SK-N-SH (cell line): ENCODE results near the gene STPG1. TPM values are rescaled to one million over a fixed set of nuclear protein-coding genes. Genes with fewer than 3 reads are reported as not detected.

Source experiments
- CTCF ChIA-PET: fragments of 300-600, 350-600 bp; formaldehyde crosslinking; extraction: SDS; loops from one replicate; lab custom pipeline; 2021; lab: Yijun Ruan, JAX
- POLR2A ChIA-PET: fragments of 350-600 bp; sonication (Branson Sonifier 250); formaldehyde crosslinking; extraction: SDS; loops from one replicate; lab custom pipeline; 2020; ENCODE audit warnings: antibody characterized with exemption, inconsistent platforms; lab: Yijun Ruan, JAX
- DNase-seq: peaks from one replicate; pipeline ENCODE4 v3.0.0; 2012
- H2AFZ ChIP-seq: fragments of 200-600 bp; sonication (generic); 2 replicates; pipeline ENCODE4 v1.8.1; 2016; ENCODE audit warnings: antibody characterized with exemption, mild to moderate bottlenecking, low read depth
- H3F3A ChIP-seq: fragments of 200-600 bp; sonication (generic); replicated peaks from 2 replicates; pipeline ENCODE3; 2016; ENCODE audit warnings: antibody characterized with exemption, mild to moderate bottlenecking; ENCODE audit not compliant: insufficient read depth
- H3K27ac ChIP-seq, 2 experiments: fragments of 200-500 bp in 1 of 2; fragments of 200-600 bp in 1 of 2; sonication (Bioruptor generic) in 1 of 2; sonication (generic), shearing (Covaris generic) in 1 of 2; 2 replicates each; pipeline versions ENCODE4 v1.5.1 to v1.6.1; 2014 to 2016; ENCODE audit warnings: low read depth in 2 of 2, inconsistent platforms in 1 of 2, low read length in 1 of 2, mild to moderate bottlenecking in 1 of 2, mixed read lengths in 1 of 2
- H3K27me3 ChIP-seq: fragments of 200-600 bp; sonication (generic), shearing (Covaris generic); 2 replicates; pipeline ENCODE4 v1.6.1; 2016; ENCODE audit warnings: mixed run types; ENCODE audit not compliant: insufficient read depth
- H3K36me3 ChIP-seq, 2 experiments: fragments of 200-500 bp in 1 of 2; fragments of 200-600 bp in 1 of 2; sonication (Bioruptor generic) in 1 of 2; sonication (generic) in 1 of 2; replicated peaks in 1 of 2; 2 replicates each; pipeline versions ENCODE3 to v1.5.1; 2014 to 2016; ENCODE audit warnings: low read length in 1 of 2, mild to moderate bottlenecking in 1 of 2; ENCODE audit not compliant: insufficient read depth in 2 of 2, control insufficient read depth in 1 of 2
- H3K4me1 ChIP-seq, 2 experiments: fragments of 200-500 bp in 1 of 2; fragments of 200-600 bp in 1 of 2; sonication (Bioruptor generic) in 1 of 2; sonication (generic), shearing (Covaris generic) in 1 of 2; 2 replicates each; pipeline versions ENCODE4 v1.5.1 to v1.6.1; 2014 to 2016; ENCODE audit warnings: low read depth in 1 of 2, low read length in 1 of 2, mixed run types in 1 of 2; ENCODE audit not compliant: insufficient read depth in 2 of 2, control insufficient read depth in 1 of 2
- H3K4me2 ChIP-seq: fragments of 200-600 bp; sonication (generic), shearing (Covaris generic); 2 replicates; pipeline ENCODE4 v1.6.1; 2017; ENCODE audit warnings: mixed run types
- H3K4me3 ChIP-seq, 2 experiments: fragments of 200-500 bp in 1 of 2; fragments of 200-600 bp in 1 of 2; sonication (Bioruptor generic) in 1 of 2; sonication (generic), shearing (Covaris generic) in 1 of 2; 2 replicates each; pipeline versions ENCODE4 v1.5.1 to v1.8.1; 2014 to 2016; ENCODE audit warnings: low read depth in 2 of 2, inconsistent platforms in 1 of 2, low read length in 1 of 2, mild to moderate bottlenecking in 1 of 2, mixed read lengths in 1 of 2, moderate library complexity in 1 of 2
- H3K79me2 ChIP-seq: fragments of 200-600 bp; sonication (generic); 2 replicates; pipeline ENCODE4 v1.8.1; 2017; ENCODE audit warnings: mild to moderate bottlenecking; ENCODE audit not compliant: insufficient read depth
- H3K9ac ChIP-seq: fragments of 200-600 bp; sonication (generic); 2 replicates; pipeline ENCODE4 v1.6.1; 2017; ENCODE audit warnings: mixed run types
- H3K9me2 ChIP-seq: fragments of 200-600 bp; sonication (generic); 2 replicates; pipeline ENCODE4 v1.6.1; 2017; ENCODE audit warnings: mixed run types
- H3K9me3 ChIP-seq: fragments of 200-600 bp; sonication (generic); 2 replicates; pipeline ENCODE4 v1.6.1; 2017; ENCODE audit warnings: mixed run types, mild to moderate bottlenecking, moderate library complexity
- H4K20me1 ChIP-seq: fragments of 200-600 bp; sonication (generic); 2 replicates; pipeline ENCODE4 v1.6.1; 2017; ENCODE audit warnings: mild to moderate bottlenecking, mixed run types; ENCODE audit not compliant: insufficient read depth
- CHD2 ChIP-seq: fragments of 150-350 bp; IDR thresholded peaks from 2 replicates; pipeline ENCODE4 v1.6.1; 2018; ENCODE audit warnings: low read length; ENCODE audit not compliant: partially characterized antibody
- ELF1 ChIP-seq: IDR thresholded peaks from 2 replicates; pipeline ENCODE4 v1.4.0; 2012
- FOSL2 ChIP-seq: IDR thresholded peaks from 2 replicates; pipeline ENCODE4 v1.4.0; 2012; ENCODE audit warnings: low read depth, mild to moderate bottlenecking, moderate library complexity, borderline replicate concordance
- FOXM1 ChIP-seq: IDR thresholded peaks from 2 replicates; pipeline ENCODE4 v1.4.0; 2012; ENCODE audit warnings: low read depth, mild to moderate bottlenecking
- NRF1 ChIP-seq: IDR thresholded peaks from 2 replicates; pipeline ENCODE4 v1.6.1; 2012; ENCODE audit warnings: low read depth, mild to moderate bottlenecking, low read length
- RFX5 ChIP-seq: IDR thresholded peaks from 2 replicates; pipeline ENCODE4 v1.6.1; 2012; ENCODE audit warnings: mild to moderate bottlenecking, improper control_type of control experiment, low read length
- SMC3 ChIP-seq: IDR thresholded peaks from 2 replicates; pipeline ENCODE4 v1.6.1; 2012; ENCODE audit warnings: low read depth, low read length, improper control_type of control experiment
- TAF1 ChIP-seq: IDR thresholded peaks from 2 replicates; pipeline ENCODE4 v1.6.1; 2012; ENCODE audit warnings: low read depth, mild to moderate bottlenecking, low read length, moderate library complexity, borderline replicate concordance
- TEAD4 ChIP-seq: IDR thresholded peaks from 2 replicates; pipeline ENCODE4 v1.4.0; 2012; ENCODE audit warnings: mild to moderate bottlenecking, borderline replicate concordance; ENCODE audit not compliant: insufficient read depth
- USF1 ChIP-seq: IDR thresholded peaks from 2 replicates; pipeline ENCODE4 v1.4.0; 2012; ENCODE audit warnings: low read depth, borderline replicate concordance
- ZBTB33 ChIP-seq: IDR thresholded peaks from 2 replicates; pipeline ENCODE4 v1.4.0; 2012; ENCODE audit warnings: low read depth, borderline replicate concordance
- WGBS: methylation state at CpG from one replicate; pipeline ENCODE4 v1.1.6; 2017; ENCODE audit warnings: low lambda C conversion rate; 5-methylcytosine and 5-hydroxymethylcytosine counted together
- polyA plus RNA-seq, 3 experiments: library from polyadenylated mRNA; depleted of rRNA; stranded (reverse); fragments of >200 nt; gene quantifications; 2 replicates each; pipeline ENCODE4 v1.2.3, GENCODE V29; 2012
- TF ChIP-seq, protein P1 (sequence below): fragments of 150-350 bp; IDR thresholded peaks from 2 replicates; pipeline ENCODE4 v1.6.1; 2016; ENCODE audit warnings: mild to moderate bottlenecking, low read depth, low read length
- TF ChIP-seq, protein P2 (sequence below): IDR thresholded peaks from 2 replicates; pipeline ENCODE4 v1.4.0; 2012; ENCODE audit warnings: low read depth

Gene STPG1
- polyA plus RNA-seq, 1 of the 3 experiments (the other 2 are of a cell fraction): 8.7 TPM

- TF ChIP-seq ZBTB33: no peak
Observed at GRCh38 chr1:24323281-24323680, 90.3 kb downstream of the STPG1 start (continued).

GRCh38 chr1:24322470-24323177, 91.0 kb downstream of the STPG1 start:
- no peak overlapping the region for H2AFZ ChIP-seq
- H3K9me2 ChIP-seq: no peaks in the 10 kb centered on the region
- no peaks in the 10 kb centered on the region for H3F3A ChIP-seq
- H3K4me3 ChIP-seq: no peak overlapping the region
- no peaks in the 10 kb centered on the region for H3K9me3 ChIP-seq
- WGBS: 90% methylated on average over 30 of the region's 33 CpGs
- H3K9ac ChIP-seq: no peak overlapping the region
- no peak overlapping the region for H3K4me2 ChIP-seq
- ChIA-PET CTCF (interaction anchor here (3.6 kb wide), 1 partner anchor 121 kb away, joined by 11 read pairs; no protein-coding TSS in a partner anchor), POLR2A (no interaction called here)
- H3K79me2 ChIP-seq: no peaks in the 10 kb centered on the region
- no peak overlapping the region for H3K27ac ChIP-seq
- TF ChIP-seq CHD2 (no peak), TEAD4 (no peak), FOSL2 (no peak), NRF1 (no peak), ELF1 (no peak), TAF1 (no peak), RFX5 (no peak), USF1 (no peak), SMC3 (no peak), FOXM1 (no peak)
- TF ChIP-seq, protein P1, sequence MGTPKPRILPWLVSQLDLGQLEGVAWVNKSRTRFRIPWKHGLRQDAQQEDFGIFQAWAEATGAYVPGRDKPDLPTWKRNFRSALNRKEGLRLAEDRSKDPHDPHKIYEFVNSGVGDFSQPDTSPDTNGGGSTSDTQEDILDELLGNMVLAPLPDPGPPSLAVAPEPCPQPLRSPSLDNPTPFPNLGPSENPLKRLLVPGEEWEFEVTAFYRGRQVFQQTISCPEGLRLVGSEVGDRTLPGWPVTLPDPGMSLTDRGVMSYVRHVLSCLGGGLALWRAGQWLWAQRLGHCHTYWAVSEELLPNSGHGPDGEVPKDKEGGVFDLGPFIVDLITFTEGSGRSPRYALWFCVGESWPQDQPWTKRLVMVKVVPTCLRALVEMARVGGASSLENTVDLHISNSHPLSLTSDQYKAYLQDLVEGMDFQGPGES: no peak
- TF ChIP-seq, protein P2, sequence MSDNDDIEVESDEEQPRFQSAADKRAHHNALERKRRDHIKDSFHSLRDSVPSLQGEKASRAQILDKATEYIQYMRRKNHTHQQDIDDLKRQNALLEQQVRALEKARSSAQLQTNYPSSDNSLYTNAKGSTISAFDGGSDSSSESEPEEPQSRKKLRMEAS: no peak
- H4K20me1 ChIP-seq: no peaks in the 10 kb centered on the region
- H3K4me1 ChIP-seq: peaks cover 0 to 9% of the 10 kb centered on the region in 2 experiments; a peak in 1 of 4 replicates
- no peak for DNase-seq
- H3K36me3 ChIP-seq: no peaks in the 10 kb centered on the region
- H3K27me3 ChIP-seq: peaks cover 17% of the 10 kb centered on the region; the same call in 1 of the 2 replicates
